Posterior vena cava (tissue), 2 donors: ENCODE results near the gene MST1. TPM values are rescaled to one million over a fixed set of nuclear protein-coding genes. Genes with fewer than 3 reads are reported as not detected.

Source experiments
- DNase-seq: peaks from one replicate; pipeline ENCODE4 v3.0.0-alpha.2; 2020; ENCODE audit warnings: low spot score
- intact Hi-C, 2 donors: fragments of 100-400 bp; cut with DNase I; formaldehyde crosslinking; loops; one replicate each; pipeline versions ENCODE4 v1.14.1 to v1.14.2; 2022 to 2023
- total RNA-seq, 2 donors: library from RNA; stranded (reverse); fragmentation: NEBNext Ultra II Directional; extraction: Animal tissue kit (Norgen Biotek cat#: 25700); gene quantifications; one replicate each; pipeline ENCODE4 v1.2.1, GENCODE V29; 2021
- donor health status: DM: yes; HTN: yes; CAD: no.
- donor health status: DM: yes; HTN: yes; CAD: no.

MST1 gene
- total RNA-seq, 2 donors from 2014 or later, result 3.0 to 9.1 TPM

- intact Hi-C loops, result no loop called here
Measured at GRCh38 chr3:49666592-49666991, 22.7 kb downstream of the MST1 start.

GRCh38 chr3:49665822-49666519 lies 23.3 kb downstream of the MST1 start:
- DNase-seq, result no peak
- intact Hi-C loops, result no loop called here

More at GRCh38 chr3:49666592-49666991, 22.7 kb downstream of the MST1 start:
- no peak for DNase-seq

- DNase-seq, result no peak
- intact Hi-C loops, result loop anchor here in 1 of 2 donors (5.0 kb wide), 1 partner anchor 107 kb away; no protein-coding TSS in a partner anchor
Measured at GRCh38 chr3:49664300-49664699, 25.0 kb downstream of the MST1 start.

- intact Hi-C loops, result loop anchor here in 1 of 2 donors (5.0 kb wide), 1 partner anchor 107 kb away; no protein-coding TSS in a partner anchor
- DNase-seq, result no peak
Measured at GRCh38 chr3:49663831-49664230, 25.4 kb downstream of the MST1 start.

GRCh38 chr3:49662720-49663413 lies 26.4 kb downstream of the MST1 start:
- no peak for DNase-seq
- intact Hi-C loops, result loop anchor here in 1 of 2 donors (5.0 kb wide), 1 partner anchor 106 kb away; no protein-coding TSS in a partner anchor

- intact Hi-C loops, result loop anchor here in 1 of 2 donors (5.0 kb wide), 1 partner anchor 105 kb away; no protein-coding TSS in a partner anchor
- no peak for DNase-seq
Measured at GRCh38 chr3:49662021-49662420, 27.3 kb downstream of the MST1 start.

- intact Hi-C loops, result loop anchor here in 1 of 2 donors (5.0 kb wide), 1 partner anchor 104 kb away; no protein-coding TSS in a partner anchor
- DNase-seq, result no peak
Measured at GRCh38 chr3:49661281-49661680, 28.0 kb downstream of the MST1 start.

GRCh38 chr3:49659756-49660155 lies 29.5 kb downstream of the MST1 start:
- no peak for DNase-seq
- intact Hi-C loops, result loop anchor here in 1 of 2 donors (5.0 kb wide), 1 partner anchor 102 kb away; no protein-coding TSS in a partner anchor

GRCh38 chr3:49658711-49659110 lies 30.6 kb downstream of the MST1 start:
- no peak for DNase-seq
- intact Hi-C loops, result no loop called here

- intact Hi-C loops, result no loop called here
- DNase-seq, result no peak
Measured at GRCh38 chr3:49657208-49657915, 31.9 kb downstream of the MST1 start.

GRCh38 chr3:49656541-49657112 lies 32.6 kb downstream of the MST1 start:
- intact Hi-C loops, result no loop called here
- no peak for DNase-seq

- intact Hi-C loops, result no loop called here
- no peak for DNase-seq
Measured at GRCh38 chr3:49655731-49656285, 33.5 kb downstream of the MST1 start.

- DNase-seq, result no peak
- intact Hi-C loops, result no loop called here
Measured at GRCh38 chr3:49654955-49655556, 34.2 kb downstream of the MST1 start.

GRCh38 chr3:49654176-49654825 lies 35.0 kb downstream of the MST1 start:
- intact Hi-C loops, result no loop called here
- DNase-seq, result no peak

GRCh38 chr3:49653621-49654020 lies 35.7 kb downstream of the MST1 start:
- no peak for DNase-seq
- intact Hi-C loops, result no loop called here

- no peak for DNase-seq
- intact Hi-C loops, result no loop called here
Measured at GRCh38 chr3:49652903-49653415, 36.3 kb downstream of the MST1 start.

GRCh38 chr3:49652218-49652902 lies 36.9 kb downstream of the MST1 start:
- DNase-seq, result no peak
- intact Hi-C loops, result no loop called here

GRCh38 chr3:49650637-49651036 lies 38.6 kb downstream of the MST1 start:
- no peak for DNase-seq
- intact Hi-C loops, result no loop called here
